Left lung (tissue), 10 donors: ENCODE results near the gene SPP1. TPM values are rescaled to one million over a fixed set of nuclear protein-coding genes. Genes with fewer than 3 reads are reported as not detected.

Experiments
- ATAC-seq: fragments of 200-7000 bp; cut with Tn5 transposase; one replicate; pipeline ENCODE4 v1.9.1; 2020; ENCODE audit warnings: moderate library complexity
- DNase-seq, 4 donors: peaks; one replicate each; pipeline ENCODE4 v3.0.0-alpha.2; 2013 to 2020
- H3K27ac ChIP-seq, 2 donors: fragments of 200-600 bp; sonication (generic) in 1 of 2; one replicate each; pipeline versions ENCODE4 v1.5.0 to v1.8.0; 2020 to 2021
- H3K27me3 ChIP-seq, 2 donors: fragments of 200-600 bp; sonication (generic) in 1 of 2; one replicate each; pipeline versions ENCODE4 v1.5.0 to v1.8.0; 2020 to 2021
- H3K36me3 ChIP-seq, 2 donors: fragments of 200-600 bp; sonication (generic) in 1 of 2; one replicate each; pipeline versions ENCODE4 v1.5.0 to v1.8.0; 2020 to 2021
- H3K4me1 ChIP-seq, 2 donors: fragments of 200-600 bp; one replicate each; pipeline ENCODE4 v1.8.0; 2021
- H3K4me3 ChIP-seq, 2 donors: fragments of 200-600 bp; sonication (generic) in 1 of 2; one replicate each; pipeline versions ENCODE4 v1.5.0 to v1.8.0; 2020 to 2021; ENCODE audit warnings: mild to moderate bottlenecking in 1 of 2
- H3K9me3 ChIP-seq, 2 donors: fragments of 200-600 bp; sonication (generic) in 1 of 2; one replicate each; pipeline versions ENCODE4 v1.5.0 to v1.8.0; 2020 to 2021
- intact Hi-C, 2 donors: fragments of 100-400 bp; cut with DNase I; formaldehyde crosslinking; loops; one replicate each; pipeline versions ENCODE4 v1.11.2 to v1.14.2; 2022
- polyA plus RNA-seq, 6 donors: library from polyadenylated mRNA; unstranded; fragments of 120-200 nt; gene quantifications; one replicate each; pipeline ENCODE4 v1.2.1, GENCODE V29; 2013; ENCODE audit not compliant: insufficient read length in 6 of 6
- total RNA-seq, 2 donors: library from RNA; stranded (reverse); fragmentation: NEBNext Ultra II Directional; extraction: Animal tissue kit (Norgen Biotek cat#: 25700); gene quantifications; one replicate each; pipeline ENCODE4 v1.2.1, GENCODE V29; 2021
- TF ChIP-seq, protein P1 (sequence below), 2 donors: fragments of 200-600 bp; sonication (generic) in 1 of 2; IDR thresholded peaks; one replicate each; pipeline versions ENCODE4 v1.5.0 to v1.8.0; 2021; ENCODE audit warnings: antibody characterized with exemption in 2 of 2
- donor health status: DM: no; HTN: yes; CAD: no.
- donor health status: DM: no; HTN: no; CAD: no.

The SPP1 gene
- total and polyA plus RNA-seq, 8 donors = 37.6 to 229 (median 75.8) TPM

GRCh38 chr4:88027611-88028608 is 52.4 kb downstream of the SPP1 start:
- Histone ChIP-seq H3K9me3 (peaks cover 0 to 8% of the 10 kb centered on the region in 2 donors), H3K36me3 (peaks cover 0 to 7% of the 10 kb centered on the region in 2 donors), H3K4me1 (peaks cover 7 to 19% of the 10 kb centered on the region in 2 donors), H3K27ac (peak overlapping the region in 1 of 2 donors; percentile 54), H3K27me3 (no peaks in the 10 kb centered on the region), H3K4me3 (no peak overlapping the region)
- TF ChIP-seq, protein P1, sequence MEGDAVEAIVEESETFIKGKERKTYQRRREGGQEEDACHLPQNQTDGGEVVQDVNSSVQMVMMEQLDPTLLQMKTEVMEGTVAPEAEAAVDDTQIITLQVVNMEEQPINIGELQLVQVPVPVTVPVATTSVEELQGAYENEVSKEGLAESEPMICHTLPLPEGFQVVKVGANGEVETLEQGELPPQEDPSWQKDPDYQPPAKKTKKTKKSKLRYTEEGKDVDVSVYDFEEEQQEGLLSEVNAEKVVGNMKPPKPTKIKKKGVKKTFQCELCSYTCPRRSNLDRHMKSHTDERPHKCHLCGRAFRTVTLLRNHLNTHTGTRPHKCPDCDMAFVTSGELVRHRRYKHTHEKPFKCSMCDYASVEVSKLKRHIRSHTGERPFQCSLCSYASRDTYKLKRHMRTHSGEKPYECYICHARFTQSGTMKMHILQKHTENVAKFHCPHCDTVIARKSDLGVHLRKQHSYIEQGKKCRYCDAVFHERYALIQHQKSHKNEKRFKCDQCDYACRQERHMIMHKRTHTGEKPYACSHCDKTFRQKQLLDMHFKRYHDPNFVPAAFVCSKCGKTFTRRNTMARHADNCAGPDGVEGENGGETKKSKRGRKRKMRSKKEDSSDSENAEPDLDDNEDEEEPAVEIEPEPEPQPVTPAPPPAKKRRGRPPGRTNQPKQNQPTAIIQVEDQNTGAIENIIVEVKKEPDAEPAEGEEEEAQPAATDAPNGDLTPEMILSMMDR (IDR thresholded peaks at IDR 0.05) = no peak
- intact Hi-C loops = no loop called here
- DNase-seq (no peak), ATAC-seq (peak; percentile 73)

- H3K27me3 ChIP-seq = no peaks in the 10 kb centered on the region
- H3K4me1 ChIP-seq = peaks cover 7 to 19% of the 10 kb centered on the region in 2 donors
- TF ChIP-seq, protein P1 (IDR thresholded peaks at IDR 0.05) = no peak
- ATAC-seq (peak; percentile 32), DNase-seq (no peak)
- H3K27ac ChIP-seq = no peak overlapping the region
- peaks cover 0 to 7% of the 10 kb centered on the region in 2 donors for H3K36me3 ChIP-seq
- no peak overlapping the region for H3K4me3 ChIP-seq
- H3K9me3 ChIP-seq = peaks cover 0 to 8% of the 10 kb centered on the region in 2 donors
- intact Hi-C loops = no loop called here
Observed at GRCh38 chr4:88028946-88029345, 53.4 kb downstream of the SPP1 start.

- H3K27ac ChIP-seq = peak overlapping the region in 1 of 2 donors; percentile 19
- intact Hi-C loops = no loop called here
Observed at GRCh38 chr4:88029556-88029955, 54.0 kb downstream of the SPP1 start.

DNA sequence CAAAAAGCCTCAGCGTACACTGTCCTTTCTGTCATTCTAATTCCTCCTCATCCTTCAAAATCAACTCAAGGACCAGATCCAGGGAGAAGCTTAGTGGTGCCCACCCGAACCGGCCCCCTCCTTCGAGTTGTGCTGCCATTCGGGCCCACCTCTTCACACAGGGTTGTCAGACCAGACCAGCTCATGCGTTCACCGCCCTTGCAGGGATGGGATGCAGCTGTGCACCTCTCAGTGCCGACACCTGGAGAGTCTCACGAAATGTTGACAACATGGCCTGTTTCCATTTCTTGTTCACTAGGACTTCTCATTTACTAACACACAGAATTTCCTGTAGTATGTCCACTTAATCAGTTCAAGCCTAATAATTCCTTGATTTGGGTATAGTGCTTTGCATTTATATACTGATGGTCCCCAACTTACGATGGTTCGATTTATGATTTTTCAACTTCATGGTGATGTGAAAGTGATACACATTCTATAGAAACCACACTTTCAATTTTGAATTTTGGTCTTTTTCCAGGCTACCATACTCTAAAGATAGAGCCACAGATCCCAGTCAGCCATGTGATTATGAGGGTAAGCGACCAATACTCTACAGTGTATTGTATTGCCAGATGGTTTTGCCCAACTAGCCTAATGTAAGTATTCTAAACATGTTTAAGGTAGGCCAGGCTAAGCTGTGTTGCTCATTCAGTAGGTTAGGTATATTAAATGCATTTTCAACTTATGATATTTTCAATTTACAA is 55.2 kb downstream of the SPP1 start:
- H3K9me3 ChIP-seq = peaks cover 0 to under 1% of the 10 kb centered on the region in 2 donors
- H3K36me3 ChIP-seq = peaks cover 0 to 7% of the 10 kb centered on the region in 2 donors
- H3K4me3 ChIP-seq = no peak overlapping the region
- ATAC-seq (no peak), DNase-seq (no peak)
- H3K4me1 ChIP-seq = peaks cover 7 to 19% of the 10 kb centered on the region in 2 donors
- no peaks in the 10 kb centered on the region for H3K27me3 ChIP-seq
- TF ChIP-seq, protein P1 (IDR thresholded peaks at IDR 0.05) = no peak
- intact Hi-C loops = loop anchor here in 1 of 2 donors (5.0 kb wide), 1 partner anchor 182 kb away; no protein-coding TSS in a partner anchor
- H3K27ac ChIP-seq = no peak overlapping the region

More at GRCh38 chr4:88029556-88029955, 54.0 kb downstream of the SPP1 start:
- Histone ChIP-seq H3K4me3 (no peak overlapping the region), H3K9me3 (peaks cover 0 to 8% of the 10 kb centered on the region in 2 donors), H3K27me3 (no peaks in the 10 kb centered on the region), H3K36me3 (peaks cover 0 to 7% of the 10 kb centered on the region in 2 donors), H3K4me1 (peaks cover 7 to 19% of the 10 kb centered on the region in 2 donors)
- ATAC-seq (no peak), DNase-seq (no peak)
- TF ChIP-seq, protein P1 (IDR thresholded peaks at IDR 0.05) = no peak

Other genes with a start within 250 kb of the SPP1 start
- under 1 TPM in 1 of 2 donors, not detected in 1; 0.24 TPM for gene IBSP, start 176.2 kb upstream of the SPP1 start, total RNA-seq
- gene IBSP, start 176.2 kb upstream of the SPP1 start, polyA plus RNA-seq = under 1 TPM in 4 of 6 donors, not detected in 2; 0.11 to 0.41 (median 0.16) TPM
- not detected for gene MEPE, start 142.7 kb upstream of the SPP1 start, total RNA-seq
- gene MEPE, start 142.7 kb upstream of the SPP1 start, polyA plus RNA-seq = under 1 TPM; 0.37 to 0.88 (median 0.66) TPM
- 10 to 100 TPM; 22.6 to 28.8 TPM for gene PKD2, start 31.9 kb downstream of the SPP1 start, total RNA-seq
- 10 to 100 TPM; 61.5 to 72.4 (median 63.2) TPM for gene PKD2, start 31.9 kb downstream of the SPP1 start, polyA plus RNA-seq
- 1 to 10 TPM; 5.1 to 7.9 TPM for gene ABCG2, start 182.9 kb downstream of the SPP1 start, total RNA-seq
- 10 to 100 TPM; 13.1 to 23.5 (median 19.2) TPM for gene ABCG2, start 182.9 kb downstream of the SPP1 start, polyA plus RNA-seq